NOMO-1 treated with DMSO at 0.1 percent for 48 hours (cell line): ENCODE data around the gene EIF4E1B.

ENCODE experiments used
- DNase-seq: peaks from one replicate; lab custom pipeline; 2025; ENCODE audit not compliant: unreplicated experiment; lab: John Stamatoyannopoulos, UW

Gene EIF4E1B

GRCh38 chr5:176680226-176680563, 49.7 kb downstream of the EIF4E1B start:
- DNase-seq = no peak

DNA sequence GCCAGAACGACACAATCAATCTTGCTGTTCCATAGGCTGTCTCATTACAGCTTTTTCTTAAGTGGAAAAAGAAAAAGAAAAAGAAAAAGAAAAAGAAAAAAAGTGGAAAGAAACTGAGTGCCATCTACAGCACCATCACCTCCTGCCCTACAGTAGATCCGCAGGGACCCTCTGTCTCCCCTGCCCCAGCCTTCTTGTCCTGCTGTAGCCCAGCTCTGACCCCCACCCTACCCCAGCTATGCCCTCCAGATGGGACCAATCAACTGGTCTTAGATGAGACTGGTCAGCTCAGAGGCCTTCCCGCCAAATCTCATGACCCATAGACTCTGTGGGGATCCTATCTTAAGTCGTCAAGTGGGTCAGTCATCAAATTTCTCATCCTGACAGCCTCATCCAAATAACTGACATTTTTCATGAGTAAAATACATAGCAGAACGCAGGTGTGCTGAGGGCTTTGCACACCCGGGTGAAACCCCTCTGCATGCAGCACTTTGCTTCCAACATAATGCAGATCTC, 51.6 kb downstream of the EIF4E1B start:
- DNase-seq = no peak

GRCh38 chr5:176685010-176685409, 54.5 kb downstream of the EIF4E1B start:
- DNase-seq = no peak

DNA sequence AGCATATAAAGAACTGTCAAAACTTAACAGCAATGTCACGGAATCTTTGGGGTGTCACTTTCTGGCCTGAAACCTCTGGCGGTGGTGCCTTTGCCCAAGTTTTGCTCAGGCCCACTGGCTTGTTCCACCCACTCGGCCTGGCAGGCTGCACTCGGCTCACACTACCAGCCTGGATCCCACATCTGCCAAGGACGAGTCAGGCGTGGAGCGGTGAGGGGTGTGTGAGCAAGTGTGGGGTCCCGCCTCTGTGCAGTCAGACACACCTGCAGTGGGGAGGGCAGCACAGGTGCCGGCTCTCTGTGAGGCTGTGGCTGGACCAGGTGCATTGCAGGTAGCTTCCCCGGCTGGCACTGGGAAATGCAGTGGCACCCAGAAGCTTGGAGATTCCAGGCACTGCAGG, 56.8 kb downstream of the EIF4E1B start:
- no peak for DNase-seq

DNA sequence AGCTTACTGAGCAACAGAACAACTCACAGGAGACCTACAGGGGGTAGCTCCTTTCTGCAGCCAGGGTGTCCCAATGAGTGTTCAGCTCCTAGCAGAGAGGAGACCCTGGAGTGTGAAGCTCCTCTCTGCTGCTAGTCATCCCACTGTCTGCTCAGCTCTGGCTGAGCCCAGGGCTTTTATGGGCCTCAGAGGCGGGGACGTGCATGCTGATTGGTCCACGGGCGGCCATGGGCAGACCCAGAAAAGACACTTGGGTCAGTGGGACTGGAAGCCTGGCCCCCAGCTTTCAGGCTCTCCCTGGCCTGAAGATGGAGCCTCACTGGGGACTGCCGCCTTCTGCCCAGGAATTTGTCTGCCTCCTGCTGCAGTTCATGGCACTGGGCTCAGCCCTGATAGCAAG, 57.4 kb downstream of the EIF4E1B start:
- DNase-seq = no peak

DNA sequence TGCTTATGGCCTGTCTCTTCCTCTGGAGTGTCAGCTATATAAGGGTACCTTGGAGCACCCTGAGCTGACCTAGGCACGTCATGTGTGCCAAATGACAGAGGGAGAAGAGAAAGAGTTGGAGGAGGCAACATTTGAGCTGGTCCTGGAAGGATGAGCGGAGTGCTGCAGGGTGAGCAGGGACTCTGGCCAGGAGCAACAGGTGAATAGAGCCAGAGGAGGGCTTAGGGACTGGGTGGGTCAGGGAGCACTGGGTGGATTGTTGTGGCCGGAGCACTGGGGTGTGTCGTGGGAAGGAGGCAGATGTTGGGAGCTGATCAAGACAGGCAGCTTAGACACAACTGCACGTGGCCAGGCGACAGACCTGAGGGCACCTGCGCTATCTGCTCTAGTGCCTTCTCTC, 60.4 kb downstream of the EIF4E1B start:
- no peak for DNase-seq

DNA sequence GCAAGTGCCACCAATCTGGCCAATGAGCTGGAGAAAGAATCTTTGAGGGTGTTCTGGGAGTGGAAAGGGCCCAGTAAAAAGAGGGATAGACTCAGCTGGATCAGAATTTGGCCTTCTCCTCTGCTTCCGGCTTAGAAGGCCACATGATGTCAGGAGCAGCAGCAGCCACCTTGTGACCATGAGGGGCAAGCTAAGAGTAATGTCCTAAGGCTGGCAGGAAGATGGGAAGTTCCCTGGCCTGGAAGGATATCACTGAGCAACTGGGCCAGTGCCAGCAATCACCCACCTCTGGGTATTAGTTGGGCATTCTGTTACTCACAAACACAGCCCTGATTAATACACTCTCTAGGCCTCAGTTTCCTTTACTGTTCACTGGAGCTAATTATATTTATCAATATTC, 61.0 kb downstream of the EIF4E1B start:
- DNase-seq = no peak

GRCh38 chr5:176692326-176692725, 61.9 kb downstream of the EIF4E1B start:
- no peak for DNase-seq

DNA sequence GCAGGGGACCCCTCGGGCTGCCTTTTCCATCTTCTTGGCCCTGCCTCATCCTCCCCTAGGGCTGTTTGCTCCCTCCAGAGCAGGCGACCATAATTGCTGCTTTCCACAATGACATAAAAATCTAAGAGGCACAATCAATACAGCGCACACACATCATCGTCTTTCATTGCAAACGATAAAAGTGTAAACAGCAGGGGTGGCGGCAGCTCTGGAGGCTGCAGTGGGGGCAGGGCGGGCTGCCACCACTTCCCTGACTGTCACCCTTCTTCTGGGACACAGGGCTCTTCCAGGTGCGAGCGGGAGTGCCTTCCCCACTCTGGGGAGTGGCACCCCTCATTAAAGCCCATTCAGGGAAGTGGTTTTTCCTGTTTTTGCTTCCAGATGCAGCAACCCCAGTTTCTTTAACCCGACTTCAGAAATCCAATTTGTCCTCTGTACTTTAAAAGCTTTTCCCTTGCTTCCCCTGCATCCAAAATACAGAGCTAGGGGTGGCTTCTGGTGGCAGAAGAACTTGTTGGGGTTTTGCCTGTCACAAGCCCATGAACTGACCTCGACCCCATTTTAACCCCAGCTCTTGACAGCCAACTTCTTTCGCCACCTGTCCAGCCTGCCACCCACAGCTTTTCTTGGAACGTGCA, 62.5 kb downstream of the EIF4E1B start:
- no peak for DNase-seq

DNA sequence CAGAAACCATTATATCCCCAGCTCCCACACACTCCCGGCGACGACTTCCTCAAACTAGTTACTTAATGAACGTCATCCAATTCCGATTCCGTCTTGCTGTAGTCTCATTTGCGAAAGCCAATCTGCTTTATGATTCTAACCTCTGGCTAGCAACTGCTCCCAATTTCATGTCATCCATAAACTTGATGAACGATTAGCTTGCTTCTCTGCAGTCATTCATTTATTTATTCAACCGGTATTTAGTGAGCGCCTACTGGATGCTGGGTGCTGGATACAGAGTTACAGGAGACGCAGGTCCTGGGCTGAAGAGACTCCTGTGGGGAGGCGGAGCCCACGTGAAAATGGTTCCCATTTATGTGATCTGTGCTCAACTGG, 63.0 kb downstream of the EIF4E1B start:
- peak; percentile 34 for DNase-seq

DNA sequence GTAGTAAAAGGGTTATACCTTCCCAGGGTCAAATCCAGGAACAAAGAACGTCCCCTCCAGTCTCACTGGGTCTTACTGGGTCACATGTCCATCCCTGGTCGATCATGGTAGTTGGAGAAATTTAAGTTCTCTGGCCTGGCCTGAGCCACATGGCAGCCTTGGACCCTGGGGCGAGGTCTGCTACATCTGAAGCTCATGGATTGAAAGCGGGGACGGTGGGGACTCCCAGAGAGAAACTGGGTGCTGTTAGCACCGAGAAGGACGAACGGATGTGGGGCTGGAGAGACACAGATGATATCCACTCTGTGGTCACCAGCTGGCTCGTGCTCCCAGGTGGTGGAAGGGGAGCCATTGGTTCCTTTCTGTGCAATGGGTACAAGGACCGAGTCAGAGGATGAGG, 63.7 kb downstream of the EIF4E1B start:
- no peak for DNase-seq

DNA sequence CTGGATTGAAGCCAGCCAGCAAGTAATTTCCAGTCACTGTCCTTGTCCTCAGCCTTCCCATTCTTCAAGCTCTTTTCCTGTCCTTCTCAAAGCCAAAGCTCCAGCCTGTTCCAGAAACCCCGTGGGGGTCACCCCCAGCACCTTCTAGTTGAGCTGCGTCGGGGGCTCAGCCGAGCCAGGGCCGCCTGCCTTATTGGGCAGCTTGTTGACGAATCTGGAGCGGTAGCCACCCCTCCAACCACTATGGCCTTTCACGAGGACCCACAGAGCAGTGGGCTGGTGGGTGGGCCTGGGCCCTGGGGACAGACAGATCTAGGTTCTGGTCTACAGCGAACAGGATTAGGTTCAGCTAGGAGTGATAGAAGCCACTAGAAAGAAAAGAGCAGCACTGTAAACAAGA, 64.2 kb downstream of the EIF4E1B start:
- DNase-seq = no peak

DNA sequence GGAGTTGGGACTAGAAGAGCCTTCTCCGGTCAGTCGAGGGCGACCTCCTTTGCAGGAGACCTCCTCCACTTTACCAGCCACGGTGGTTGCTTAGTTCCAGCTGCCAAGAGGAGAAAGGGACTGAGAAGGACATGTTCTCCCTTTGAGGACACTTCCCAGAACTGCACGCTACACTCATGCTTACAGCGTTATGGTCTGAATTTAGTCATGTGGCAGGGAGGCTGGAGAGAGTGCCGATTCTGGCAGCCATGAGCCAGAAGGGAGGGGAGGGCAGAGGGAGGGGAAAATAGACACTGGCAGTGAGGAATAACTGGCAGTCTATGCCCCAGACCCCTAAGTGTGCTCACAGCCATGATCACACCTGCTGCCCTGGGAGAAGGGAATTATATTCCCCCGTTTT, 64.6 kb downstream of the EIF4E1B start:
- no peak for DNase-seq
